ENCODE measurements around the gene STK36.

- TF ChIP-seq CTCF (IDR thresholded peaks at IDR 0.05), result no peak
- no peak for TF ChIP-seq EZH2 (IDR thresholded peaks at IDR 0.05; ENCODE audit: borderline replicate concordance, insufficient read depth, low read depth, low read length, poor library complexity, severe bottlenecking)
Observed at GRCh38 chr2:218733171-218734021, 61.5 kb downstream of the STK36 start.

Data from B cell (primary cell).